HG02973 (cell line): ENCODE measurements around the gene MYRFL.
"Not testable (repeated sequence)": the region's sequence is repeated elsewhere in the genome, so short reads cannot be mapped to it uniquely, and the experiment has no call there.

Experiments used
- ATAC-seq: cut with Tn5 transposase; IDR thresholded peaks from one replicate; pipeline ENCODE4 v1.9.1; 2021; ENCODE audit warnings: moderate library complexity; ENCODE audit not compliant: unreplicated experiment

Gene MYRFL

DNA sequence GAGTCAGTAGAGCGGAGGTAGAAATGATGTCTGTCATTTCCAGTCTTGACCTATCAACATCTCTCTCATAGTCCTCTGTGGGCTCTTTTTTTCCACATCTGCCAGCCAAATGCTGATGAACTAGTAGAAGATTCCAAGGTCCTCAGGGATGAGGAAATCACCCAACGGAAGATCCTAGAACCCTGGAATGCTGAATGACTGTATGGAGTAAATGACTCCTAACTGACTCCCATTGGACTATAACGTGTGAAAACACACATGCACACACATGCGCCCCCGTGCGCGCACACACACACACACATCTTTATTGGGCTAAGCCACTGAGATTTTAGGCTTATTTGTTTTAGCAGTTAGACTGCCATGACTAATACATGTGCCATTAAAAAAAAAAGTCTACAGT is 159.2 kb downstream of the MYRFL start:
- no peak for ATAC-seq

DNA sequence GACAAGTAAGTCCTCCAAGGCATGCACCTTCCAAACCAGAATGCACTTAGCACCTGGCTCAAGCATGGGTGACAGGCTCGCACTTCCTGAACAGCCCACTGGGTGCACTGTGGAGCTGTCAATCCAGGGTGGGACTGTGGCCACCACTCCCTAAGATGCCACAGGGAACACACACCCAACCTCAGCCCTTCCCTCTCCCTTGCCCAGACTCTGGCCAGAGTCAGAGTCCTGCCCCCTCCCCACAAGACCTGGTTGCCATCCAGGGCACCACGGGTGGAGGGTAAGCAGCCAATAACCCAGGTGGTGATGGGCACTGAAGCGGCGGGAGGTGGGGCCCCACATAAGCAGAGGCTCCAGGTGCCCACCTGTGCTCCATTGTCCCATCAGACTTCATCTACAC is 160.6 kb downstream of the MYRFL start:
- peak; percentile 91 for ATAC-seq

DNA sequence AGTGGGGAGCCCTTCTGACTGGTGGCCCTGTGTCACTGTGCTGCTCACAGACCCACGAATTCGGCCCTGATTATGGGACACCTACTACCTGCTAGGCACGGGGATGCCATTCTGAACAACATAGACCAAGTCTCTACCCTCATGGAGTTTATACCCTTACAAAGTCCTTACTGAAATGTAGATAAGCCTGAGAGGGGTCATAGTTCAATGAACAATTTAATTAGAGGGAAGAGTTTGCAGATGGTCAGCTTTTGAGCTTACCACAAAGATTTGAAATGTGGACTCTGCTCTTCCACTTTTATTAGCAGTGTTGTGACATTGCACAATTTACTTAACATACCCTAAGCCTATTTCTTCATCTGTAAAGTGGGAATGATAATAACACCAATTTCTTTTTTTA is 161.1 kb downstream of the MYRFL start:
- ATAC-seq, result no peak

DNA sequence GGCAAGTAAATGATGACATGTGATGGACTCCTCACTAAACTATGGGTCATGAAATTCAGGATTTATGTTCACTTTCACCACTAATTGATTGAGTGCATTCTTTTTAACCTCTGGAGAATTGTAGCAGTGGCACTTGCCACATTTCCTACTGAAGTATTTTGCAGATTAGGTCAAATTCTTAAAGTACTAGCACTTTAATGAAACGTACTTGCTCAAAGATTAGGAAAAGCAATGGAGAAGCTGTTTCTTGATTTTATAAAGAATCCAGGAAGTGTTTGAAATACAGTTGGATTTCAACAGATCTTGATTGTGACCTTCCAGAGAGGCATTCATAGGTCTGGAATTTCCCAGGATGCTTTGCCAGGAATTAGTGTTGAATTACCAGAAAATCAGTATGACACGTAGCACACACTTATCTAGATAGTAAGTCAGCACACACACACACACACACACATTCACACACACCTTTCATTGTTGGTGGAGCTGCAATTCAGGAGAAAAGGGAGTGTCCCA is 162.6 kb downstream of the MYRFL start:
- no peak for ATAC-seq

DNA sequence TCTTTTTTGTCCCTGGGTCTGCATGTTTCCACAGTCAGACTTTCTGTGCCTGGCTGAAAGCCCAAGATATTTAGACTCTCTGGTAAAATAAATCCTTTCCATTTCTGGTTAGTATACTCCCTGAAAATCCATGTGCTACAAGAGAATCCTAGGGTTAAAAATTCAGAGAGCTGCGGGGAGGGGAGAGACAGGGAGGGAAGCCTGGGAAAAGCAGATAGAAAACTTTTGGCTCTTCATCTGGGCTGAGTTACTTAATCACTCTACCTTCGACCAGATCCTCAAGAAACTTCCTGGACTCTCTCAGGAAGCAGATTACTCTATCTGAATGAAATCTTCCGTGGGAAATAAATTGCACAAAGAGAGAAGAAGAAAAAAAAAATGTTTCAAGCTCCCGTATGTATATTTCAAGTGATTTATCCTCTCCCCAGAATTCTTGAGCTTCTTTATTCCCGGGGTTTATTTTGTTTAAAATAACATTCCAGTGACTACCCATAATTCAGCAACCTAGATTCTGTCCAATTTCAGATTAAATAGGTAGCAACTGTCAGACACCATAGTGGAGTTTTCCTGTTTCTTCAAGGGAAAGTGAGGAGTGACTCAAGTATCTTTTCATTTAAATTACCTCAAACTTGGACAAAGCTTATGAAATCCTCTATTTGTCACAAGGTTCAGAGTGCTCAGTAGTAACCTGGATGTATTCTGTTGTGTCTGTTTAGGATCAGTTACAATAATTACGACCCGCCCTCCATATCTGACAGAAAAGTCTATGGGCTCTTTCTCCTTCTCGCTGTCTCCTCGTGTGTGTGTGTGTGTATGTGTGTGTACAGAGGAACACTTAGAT is 163.7 kb downstream of the MYRFL start:
- no peak for ATAC-seq

DNA sequence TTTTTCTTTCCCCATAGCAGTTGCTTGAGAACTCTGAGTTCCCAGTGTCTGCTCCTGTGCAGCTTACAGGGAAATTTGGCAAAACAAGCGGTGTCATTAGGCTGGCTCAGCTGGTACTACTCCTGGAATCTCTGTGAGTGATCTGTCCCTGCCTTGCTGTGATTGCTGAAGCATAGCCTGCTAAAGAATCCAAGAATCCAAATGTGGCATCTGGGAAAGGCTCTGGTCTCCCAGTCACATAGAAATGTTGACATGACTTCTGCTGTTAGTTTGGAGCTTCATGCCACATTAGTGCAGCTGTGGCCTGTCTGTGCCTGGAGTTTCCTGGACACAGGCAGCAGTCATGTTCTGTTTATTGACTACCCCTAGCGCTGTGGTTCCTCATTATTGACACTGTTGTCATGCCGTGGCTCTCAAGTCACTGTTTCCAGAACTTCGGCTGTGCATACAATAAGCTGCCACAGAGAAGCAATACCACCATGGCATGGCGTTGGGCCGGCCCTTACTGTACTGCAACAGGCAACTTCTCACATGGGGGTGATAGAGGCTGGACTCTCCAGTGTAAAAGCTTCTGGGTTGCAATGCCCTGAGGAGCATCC is 166.8 kb downstream of the MYRFL start:
- ATAC-seq, result no peak

DNA sequence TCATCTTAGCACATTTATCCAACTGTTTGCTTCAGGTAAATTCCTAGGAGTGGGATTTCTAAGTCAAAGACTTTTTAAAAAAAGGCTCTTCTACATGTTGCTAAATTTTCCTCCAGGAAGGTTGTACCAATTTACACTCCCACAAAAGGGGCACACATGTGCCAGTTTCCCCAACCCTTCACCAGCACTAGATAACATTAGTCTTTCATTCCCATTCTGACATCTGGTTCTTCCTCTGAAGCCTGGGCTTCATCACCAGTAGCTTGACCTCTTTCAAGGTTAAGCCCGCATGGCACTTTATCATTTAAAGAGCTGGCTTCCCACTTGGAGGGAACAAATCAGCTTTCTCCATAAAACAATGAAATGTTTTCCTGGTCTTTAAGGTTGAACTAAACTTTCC is 168.4 kb downstream of the MYRFL start:
- no peak for ATAC-seq

DNA sequence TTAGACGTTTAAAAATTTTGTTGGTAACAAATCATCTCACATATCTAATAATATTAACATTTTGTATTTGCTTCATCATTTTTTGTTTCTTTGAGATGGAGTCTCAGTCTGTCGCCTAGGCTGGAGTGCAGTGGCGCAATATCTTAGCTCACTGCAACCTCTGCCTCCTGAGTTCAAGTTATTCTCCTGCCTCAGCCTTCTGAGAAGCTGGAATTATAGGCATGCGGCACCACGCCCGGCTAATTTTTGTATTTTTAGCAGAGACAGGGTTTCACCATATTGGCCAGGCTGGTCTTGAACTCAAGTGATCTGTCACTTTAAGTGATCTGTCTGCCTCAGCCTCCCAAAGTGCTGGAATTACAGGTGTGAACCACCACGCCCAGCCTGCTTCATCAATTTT is 169.1 kb downstream of the MYRFL start:
- not testable (repeated sequence) for ATAC-seq

DNA sequence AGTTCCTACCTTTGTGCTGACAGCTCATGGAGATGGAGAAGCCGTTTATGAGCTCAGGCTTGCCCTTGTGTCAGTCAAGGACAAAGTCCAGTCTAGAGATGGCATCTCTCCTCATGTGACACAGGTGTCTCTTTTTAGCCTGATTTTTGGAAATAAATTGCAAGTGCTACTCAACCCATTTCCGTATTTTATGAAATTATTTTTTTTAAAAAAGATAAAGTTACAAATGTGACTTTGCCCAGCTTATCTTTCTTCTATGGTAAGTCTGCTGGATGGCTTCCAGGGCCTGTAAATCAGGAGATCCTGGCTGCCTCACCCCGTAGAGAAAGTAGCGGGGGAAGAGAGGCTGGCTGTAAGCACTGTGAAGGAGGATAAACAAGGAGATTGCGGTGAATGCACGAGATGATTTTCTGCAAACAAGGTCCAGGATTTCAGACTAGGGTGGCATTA is 169.7 kb downstream of the MYRFL start:
- no peak for ATAC-seq

DNA sequence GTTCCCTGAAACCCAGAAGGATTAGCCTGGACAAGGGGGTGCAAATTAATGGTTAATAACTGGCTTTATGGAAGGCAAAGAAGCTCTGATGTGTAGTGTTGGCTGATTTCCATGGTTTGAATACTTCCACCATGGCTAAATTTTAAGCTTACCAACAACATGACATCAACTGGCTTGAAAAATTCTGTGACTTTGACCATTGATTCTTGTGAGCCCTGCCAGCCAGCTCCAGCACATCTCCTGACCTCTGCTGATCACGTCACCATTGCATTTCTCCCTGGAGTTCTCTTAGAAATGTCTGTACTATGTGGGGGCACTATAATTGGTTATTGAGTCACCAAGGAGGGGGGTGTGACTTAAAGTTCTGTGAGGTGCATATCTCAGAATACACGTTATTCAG is 171.2 kb downstream of the MYRFL start:
- ATAC-seq, result no peak

DNA sequence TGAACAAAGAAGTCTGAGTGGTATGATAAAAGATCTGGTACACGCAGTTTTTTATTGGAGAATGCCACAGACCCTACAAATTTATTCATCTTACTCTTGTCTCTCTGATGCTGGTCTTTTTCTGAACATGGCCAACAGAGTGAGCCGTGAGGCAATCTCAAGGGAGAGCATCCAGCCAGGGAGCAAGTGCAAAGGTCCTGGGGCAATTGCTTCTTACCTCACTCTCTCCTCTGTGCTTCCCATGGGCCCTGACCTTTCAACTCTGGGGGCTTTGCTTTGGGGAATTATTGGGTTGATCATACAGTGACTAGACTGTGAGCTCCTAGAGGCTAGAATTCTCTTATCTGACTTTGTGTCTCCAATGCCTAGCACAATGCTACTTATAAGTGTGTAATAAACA is 171.7 kb downstream of the MYRFL start:
- ATAC-seq, result no peak

DNA sequence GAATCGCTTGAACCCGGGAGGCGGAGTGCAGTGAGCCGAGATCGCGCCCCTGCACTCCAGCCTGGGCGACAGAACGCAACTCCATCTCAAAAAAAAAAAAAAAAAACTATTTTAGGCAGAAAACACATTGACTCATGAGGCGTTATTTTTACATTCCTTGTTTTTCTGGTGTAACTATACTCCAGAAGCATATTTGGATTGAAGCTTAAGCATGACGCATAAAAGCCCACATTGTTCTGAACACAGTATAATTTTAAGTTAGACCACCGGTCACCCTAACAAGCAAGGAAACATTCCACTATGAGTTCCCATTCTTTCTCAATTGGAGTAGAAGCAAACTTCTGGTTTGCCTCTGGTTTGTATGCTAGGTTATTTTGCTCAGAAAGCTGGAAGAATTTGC is 173.0 kb downstream of the MYRFL start:
- no peak for ATAC-seq

DNA sequence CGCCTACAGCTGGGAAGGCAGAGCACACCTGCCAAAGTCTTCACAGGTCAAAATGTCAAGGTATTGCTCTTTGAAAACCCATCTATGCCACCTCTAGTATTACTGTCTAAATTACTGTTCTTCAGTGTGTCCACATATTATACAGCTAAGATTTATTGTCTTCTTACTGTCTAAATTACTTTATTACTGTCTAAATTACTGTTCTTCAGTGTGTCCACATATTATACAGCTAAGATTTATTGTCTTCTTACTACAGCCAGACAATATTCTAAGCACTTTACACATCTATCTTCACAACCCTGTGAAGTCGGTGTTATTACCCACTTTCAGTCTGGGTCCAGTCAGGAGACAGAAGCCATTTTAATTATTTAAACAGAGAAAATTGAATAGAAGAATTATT is 173.9 kb downstream of the MYRFL start:
- ATAC-seq, result no peak

DNA sequence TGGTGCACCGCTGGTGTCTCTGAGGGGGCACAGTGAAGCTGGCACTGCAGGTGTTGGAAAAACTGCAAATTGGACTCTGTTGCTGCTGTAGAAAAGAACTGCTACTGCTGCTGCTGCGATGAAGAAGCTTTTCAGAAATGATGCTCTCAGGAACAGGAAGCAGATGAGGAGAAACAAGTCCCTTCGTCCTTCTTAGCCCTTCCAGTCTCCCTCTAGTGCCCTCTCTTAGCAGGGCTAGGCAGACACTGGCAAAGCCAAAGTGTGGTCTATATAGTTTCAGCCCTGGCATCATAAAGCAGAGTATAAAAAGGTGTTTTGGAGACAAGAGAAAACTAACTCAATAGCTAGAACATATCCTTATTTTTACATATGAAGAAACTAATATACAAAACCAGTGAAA is 174.5 kb downstream of the MYRFL start:
- no peak for ATAC-seq

DNA sequence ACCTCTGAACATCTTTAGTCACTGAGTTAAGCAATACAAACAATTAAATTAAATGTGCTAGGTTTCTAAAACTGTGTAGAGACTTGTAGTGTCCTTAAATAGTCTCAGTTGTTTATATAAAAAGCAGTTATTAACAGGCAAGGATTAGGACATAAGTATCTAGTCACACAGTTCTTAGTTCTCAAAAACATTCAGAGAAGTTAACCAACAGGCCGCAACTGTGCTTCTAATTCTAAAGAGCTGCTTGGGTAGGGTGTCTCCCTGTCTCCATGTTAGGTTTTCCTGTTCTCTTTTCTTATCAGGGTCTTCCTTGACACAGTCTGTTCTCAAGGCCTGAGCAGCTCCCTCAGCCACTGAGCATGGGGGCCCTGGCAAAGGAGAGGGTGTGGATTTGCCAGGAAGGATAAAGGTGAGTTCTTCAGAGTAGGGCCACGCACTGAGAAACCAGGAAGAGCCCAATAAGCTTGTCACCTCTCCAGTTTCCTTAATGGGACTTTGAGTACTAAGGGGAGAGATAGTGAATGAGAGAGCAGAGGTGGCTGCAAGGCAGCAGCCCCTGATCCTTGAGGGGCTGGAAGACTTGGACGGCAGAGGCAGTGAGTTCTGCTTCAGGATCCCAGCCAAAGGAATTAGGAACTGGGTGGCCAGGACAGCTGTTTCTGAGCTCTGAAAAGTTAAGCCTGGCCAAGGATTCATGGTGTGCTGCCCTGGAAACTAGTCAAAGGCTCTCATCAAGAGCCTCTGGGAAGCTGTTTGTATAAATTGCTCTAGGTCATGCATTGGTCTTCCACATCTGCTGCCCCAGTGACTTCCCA is 177.3 kb downstream of the MYRFL start:
- ATAC-seq, result no peak

DNA sequence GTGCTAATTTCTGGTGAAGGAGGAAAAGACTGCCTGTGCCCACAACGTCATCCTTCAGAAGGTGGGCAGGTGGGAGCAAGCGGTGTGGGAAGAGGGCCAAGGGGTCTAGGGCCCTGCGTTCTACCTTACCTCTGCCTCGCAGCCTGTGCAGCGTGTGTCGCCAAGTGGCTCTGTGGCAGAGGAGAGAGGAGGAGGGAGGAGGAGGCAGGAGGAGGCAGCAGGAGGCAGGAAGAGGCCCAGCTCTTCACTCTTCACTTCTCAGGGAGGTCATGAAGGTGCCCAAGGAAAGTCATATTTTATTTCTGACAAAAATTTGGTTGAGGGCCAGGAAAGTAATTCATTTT is 177.9 kb downstream of the MYRFL start:
- no peak for ATAC-seq

DNA sequence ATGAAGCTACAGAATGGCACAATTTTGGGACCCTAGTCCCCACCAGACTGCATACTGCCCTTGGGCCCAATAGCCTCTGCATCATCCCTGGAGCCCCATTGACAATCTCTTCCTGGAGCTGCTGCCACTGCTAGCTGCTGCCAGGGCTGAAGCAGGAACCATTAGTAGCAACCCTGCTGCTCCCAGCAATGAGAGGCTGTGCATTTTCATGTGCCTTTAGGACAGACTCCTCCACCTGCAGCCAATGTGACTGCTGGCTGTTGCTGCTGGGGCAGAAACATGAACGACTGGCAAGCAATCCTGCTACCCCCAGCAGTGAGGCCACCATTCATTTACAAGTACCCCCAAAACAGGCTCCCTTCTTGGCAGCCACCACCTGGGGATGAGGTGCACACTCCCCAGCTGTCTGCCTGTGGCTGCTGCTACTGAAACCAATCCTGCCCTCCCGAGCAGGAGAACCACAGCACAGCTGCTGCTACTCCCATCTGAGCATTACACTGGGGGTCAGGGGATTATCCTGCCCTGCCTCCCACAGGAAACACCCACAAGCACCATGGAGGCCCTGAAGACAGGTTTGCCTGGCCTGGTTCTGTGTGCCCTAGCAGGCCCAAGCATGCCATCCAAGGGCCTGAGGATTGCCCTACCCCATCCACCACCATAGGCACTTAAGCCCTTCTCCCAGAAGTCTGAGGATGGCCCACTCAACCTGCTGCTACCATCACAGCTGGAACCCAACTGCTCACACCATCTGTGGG is 181.0 kb downstream of the MYRFL start:
- no peak for ATAC-seq

DNA sequence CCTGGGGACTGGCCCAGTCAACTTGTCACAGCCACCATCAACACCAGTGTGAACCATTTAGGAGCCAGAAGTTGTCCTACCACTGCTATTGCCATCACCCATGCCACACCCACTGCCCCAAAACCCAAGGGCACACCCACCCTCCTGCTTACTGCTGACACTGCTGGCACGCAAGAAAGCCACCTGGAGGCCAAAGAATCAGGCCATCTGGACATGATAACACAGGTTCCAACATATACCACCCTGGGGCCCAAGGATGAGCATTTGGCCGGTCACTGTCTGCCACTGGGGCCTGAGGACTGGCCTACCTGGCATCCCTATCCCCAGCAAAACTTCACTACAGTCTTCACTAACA is 181.6 kb downstream of the MYRFL start:
- ATAC-seq, result no peak

DNA sequence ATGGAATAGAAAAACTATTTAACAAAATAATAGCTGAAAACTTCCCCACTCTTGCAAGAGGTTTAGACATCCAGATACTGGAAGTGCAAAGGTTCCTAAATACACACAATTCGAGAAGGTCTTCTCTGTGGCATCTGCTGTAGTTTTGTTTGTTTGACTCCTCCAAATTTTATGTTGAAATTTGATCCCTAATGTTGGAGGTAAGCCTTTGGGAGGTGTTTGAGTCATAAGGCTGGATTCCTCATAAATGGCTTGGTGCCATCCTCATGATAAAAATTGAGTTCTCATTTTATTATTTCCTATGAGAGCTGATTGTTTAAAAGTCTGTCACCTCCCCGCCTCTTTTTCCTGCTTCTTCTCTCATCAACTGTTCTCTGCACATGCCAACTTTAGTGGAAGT is 182.7 kb downstream of the MYRFL start:
- ATAC-seq, result no peak
